SK-N-SH (cell line): ENCODE data around the gene TTYH3. TPM values are rescaled to one million over a fixed set of nuclear protein-coding genes. Genes with fewer than 3 reads are reported as not detected.
A peak's percentile ranks its signal among the peaks of the same experiment; 100 is the strongest.

Experiments
- CTCF ChIA-PET: fragments of 300-600, 350-600 bp; formaldehyde crosslinking; extraction: SDS; loops from one replicate; lab custom pipeline; 2021; lab: Yijun Ruan, JAX
- POLR2A ChIA-PET: fragments of 350-600 bp; sonication (Branson Sonifier 250); formaldehyde crosslinking; extraction: SDS; loops from one replicate; lab custom pipeline; 2020; ENCODE audit warnings: antibody characterized with exemption, inconsistent platforms; lab: Yijun Ruan, JAX
- DNase-seq: peaks from one replicate; pipeline ENCODE4 v3.0.0; 2012
- H2AFZ ChIP-seq: fragments of 200-600 bp; sonication (generic); 2 replicates; pipeline ENCODE4 v1.8.1; 2016; ENCODE audit warnings: antibody characterized with exemption, mild to moderate bottlenecking, low read depth
- H3F3A ChIP-seq: fragments of 200-600 bp; sonication (generic); replicated peaks from 2 replicates; pipeline ENCODE3; 2016; ENCODE audit warnings: antibody characterized with exemption, mild to moderate bottlenecking; ENCODE audit not compliant: insufficient read depth
- H3K27ac ChIP-seq, 2 experiments: fragments of 200-500 bp in 1 of 2; fragments of 200-600 bp in 1 of 2; sonication (Bioruptor generic) in 1 of 2; sonication (generic), shearing (Covaris generic) in 1 of 2; 2 replicates each; pipeline versions ENCODE4 v1.5.1 to v1.6.1; 2014 to 2016; ENCODE audit warnings: low read depth in 2 of 2, inconsistent platforms in 1 of 2, low read length in 1 of 2, mild to moderate bottlenecking in 1 of 2, mixed read lengths in 1 of 2
- H3K27me3 ChIP-seq: fragments of 200-600 bp; sonication (generic), shearing (Covaris generic); 2 replicates; pipeline ENCODE4 v1.6.1; 2016; ENCODE audit warnings: mixed run types; ENCODE audit not compliant: insufficient read depth
- H3K36me3 ChIP-seq, 2 experiments: fragments of 200-500 bp in 1 of 2; fragments of 200-600 bp in 1 of 2; sonication (Bioruptor generic) in 1 of 2; sonication (generic) in 1 of 2; replicated peaks in 1 of 2; 2 replicates each; pipeline versions ENCODE3 to v1.5.1; 2014 to 2016; ENCODE audit warnings: low read length in 1 of 2, mild to moderate bottlenecking in 1 of 2; ENCODE audit not compliant: insufficient read depth in 2 of 2, control insufficient read depth in 1 of 2
- H3K4me1 ChIP-seq, 2 experiments: fragments of 200-500 bp in 1 of 2; fragments of 200-600 bp in 1 of 2; sonication (Bioruptor generic) in 1 of 2; sonication (generic), shearing (Covaris generic) in 1 of 2; 2 replicates each; pipeline versions ENCODE4 v1.5.1 to v1.6.1; 2014 to 2016; ENCODE audit warnings: low read depth in 1 of 2, low read length in 1 of 2, mixed run types in 1 of 2; ENCODE audit not compliant: insufficient read depth in 2 of 2, control insufficient read depth in 1 of 2
- H3K4me2 ChIP-seq: fragments of 200-600 bp; sonication (generic), shearing (Covaris generic); 2 replicates; pipeline ENCODE4 v1.6.1; 2017; ENCODE audit warnings: mixed run types
- H3K4me3 ChIP-seq, 2 experiments: fragments of 200-500 bp in 1 of 2; fragments of 200-600 bp in 1 of 2; sonication (Bioruptor generic) in 1 of 2; sonication (generic), shearing (Covaris generic) in 1 of 2; 2 replicates each; pipeline versions ENCODE4 v1.5.1 to v1.8.1; 2014 to 2016; ENCODE audit warnings: low read depth in 2 of 2, inconsistent platforms in 1 of 2, low read length in 1 of 2, mild to moderate bottlenecking in 1 of 2, mixed read lengths in 1 of 2, moderate library complexity in 1 of 2
- H3K79me2 ChIP-seq: fragments of 200-600 bp; sonication (generic); 2 replicates; pipeline ENCODE4 v1.8.1; 2017; ENCODE audit warnings: mild to moderate bottlenecking; ENCODE audit not compliant: insufficient read depth
- H3K9ac ChIP-seq: fragments of 200-600 bp; sonication (generic); 2 replicates; pipeline ENCODE4 v1.6.1; 2017; ENCODE audit warnings: mixed run types
- H3K9me2 ChIP-seq: fragments of 200-600 bp; sonication (generic); 2 replicates; pipeline ENCODE4 v1.6.1; 2017; ENCODE audit warnings: mixed run types
- H3K9me3 ChIP-seq: fragments of 200-600 bp; sonication (generic); 2 replicates; pipeline ENCODE4 v1.6.1; 2017; ENCODE audit warnings: mixed run types, mild to moderate bottlenecking, moderate library complexity
- H4K20me1 ChIP-seq: fragments of 200-600 bp; sonication (generic); 2 replicates; pipeline ENCODE4 v1.6.1; 2017; ENCODE audit warnings: mild to moderate bottlenecking, mixed run types; ENCODE audit not compliant: insufficient read depth
- CHD2 ChIP-seq: fragments of 150-350 bp; IDR thresholded peaks from 2 replicates; pipeline ENCODE4 v1.6.1; 2018; ENCODE audit warnings: low read length; ENCODE audit not compliant: partially characterized antibody
- ELF1 ChIP-seq: IDR thresholded peaks from 2 replicates; pipeline ENCODE4 v1.4.0; 2012
- FOSL2 ChIP-seq: IDR thresholded peaks from 2 replicates; pipeline ENCODE4 v1.4.0; 2012; ENCODE audit warnings: low read depth, mild to moderate bottlenecking, moderate library complexity, borderline replicate concordance
- FOXM1 ChIP-seq: IDR thresholded peaks from 2 replicates; pipeline ENCODE4 v1.4.0; 2012; ENCODE audit warnings: low read depth, mild to moderate bottlenecking
- GATA2 ChIP-seq: sonication (generic); formaldehyde crosslinking; IDR thresholded peaks from 2 replicates; pipeline ENCODE4 v1.5.0; 2020; ENCODE audit warnings: mild to moderate bottlenecking, missing genetic modification reagents
- JUND ChIP-seq: IDR thresholded peaks from 2 replicates; pipeline ENCODE4 v1.4.0; 2012
- MEF2A ChIP-seq: IDR thresholded peaks from 2 replicates; pipeline ENCODE4 v1.4.0; 2012; ENCODE audit warnings: low read depth, borderline replicate concordance
- NFIC ChIP-seq: IDR thresholded peaks from 2 replicates; pipeline ENCODE4 v1.4.0; 2012; ENCODE audit warnings: borderline replicate concordance
- PBX3 ChIP-seq: IDR thresholded peaks from 2 replicates; pipeline ENCODE4; 2012
- POLR2AphosphoS5 ChIP-seq: IDR thresholded peaks from 2 replicates; pipeline ENCODE4 v1.6.1; 2012; ENCODE audit warnings: low read depth, low read length
- REST ChIP-seq: IDR thresholded peaks from 2 replicates; pipeline ENCODE4 v1.6.1; 2012; ENCODE audit warnings: mild to moderate bottlenecking, low read depth, low read length, moderate library complexity
- SMC3 ChIP-seq: IDR thresholded peaks from 2 replicates; pipeline ENCODE4 v1.6.1; 2012; ENCODE audit warnings: low read depth, low read length, improper control_type of control experiment
- TAF1 ChIP-seq: IDR thresholded peaks from 2 replicates; pipeline ENCODE4 v1.6.1; 2012; ENCODE audit warnings: low read depth, mild to moderate bottlenecking, low read length, moderate library complexity, borderline replicate concordance
- USF2 ChIP-seq: fragments of 150-350 bp; IDR thresholded peaks from 2 replicates; pipeline ENCODE4 v1.6.1; 2017; ENCODE audit warnings: antibody characterized with exemption, low read length, low read depth, borderline replicate concordance
- ZBTB33 ChIP-seq: IDR thresholded peaks from 2 replicates; pipeline ENCODE4 v1.4.0; 2012; ENCODE audit warnings: low read depth, borderline replicate concordance
- WGBS: methylation state at CpG from one replicate; pipeline ENCODE4 v1.1.6; 2017; ENCODE audit warnings: low lambda C conversion rate; 5-methylcytosine and 5-hydroxymethylcytosine counted together
- polyA plus RNA-seq, 3 experiments: library from polyadenylated mRNA; depleted of rRNA; stranded (reverse); fragments of >200 nt; gene quantifications; 2 replicates each; pipeline ENCODE4 v1.2.3, GENCODE V29; 2012

Gene TTYH3
- polyA plus RNA-seq, 1 of the 3 experiments (the other 2 are of a cell fraction), result 105 TPM

- H3F3A ChIP-seq, result no peaks in the 10 kb centered on the region
- H3K9me2 ChIP-seq, result no peaks in the 10 kb centered on the region
- H2AFZ ChIP-seq, result no peak overlapping the region
- peaks cover 100% of the 10 kb centered on the region for H3K79me2 ChIP-seq
- H3K9ac ChIP-seq, result peak overlapping the region; percentile 32; the same call in 1 of the 2 replicates
- H3K4me3 ChIP-seq, result no peak overlapping the region; a peak in 1 of 4 replicates
- DNase-seq, result no peak
- TF ChIP-seq TAF1 (no peak), ELF1 (no peak), JUND (no peak), PBX3 (no peak), MEF2A (no peak), FOSL2 (no peak)
- WGBS, result 39% methylated on average over 3 of the region's 9 CpGs
- no peaks in the 10 kb centered on the region for H3K9me3 ChIP-seq
- H4K20me1 ChIP-seq, result peaks cover 97% of the 10 kb centered on the region
- ChIA-PET CTCF (interaction anchor here (0.8 to 5.9 kb wide), 3 partner anchors 12 to 69 kb away, joined by 3 to 54 read pairs (median 3); partner anchors contain the start of gene TTYH3), POLR2A (interaction anchor here (1.0 kb wide), 1 partner anchor 9 kb away, joined by 4 read pairs; the partner anchor contains the start of gene TTYH3)
- H3K36me3 ChIP-seq, result peaks cover 0 to 12% of the 10 kb centered on the region in 2 experiments
- peak overlapping the region; percentile 71 to 95 for H3K27ac ChIP-seq
- H3K27me3 ChIP-seq, result no peaks in the 10 kb centered on the region
- peak overlapping the region; percentile 72 for H3K4me2 ChIP-seq
- peaks cover 61 to 91% of the 10 kb centered on the region in 2 experiments for H3K4me1 ChIP-seq
Observed at GRCh38 chr7:2640846-2641316, 9.1 kb downstream of the TTYH3 start.

- no peaks in the 10 kb centered on the region for H3K9me3 ChIP-seq
- POLR2A ChIA-PET, result no interaction called here
- peaks cover 97% of the 10 kb centered on the region for H4K20me1 ChIP-seq
- peak overlapping the region; percentile 32; the same call in 1 of the 2 replicates for H3K9ac ChIP-seq
- H3K27me3 ChIP-seq, result no peaks in the 10 kb centered on the region
- H3K36me3 ChIP-seq, result peaks cover 0 to 9% of the 10 kb centered on the region in 2 experiments
- H3K4me2 ChIP-seq, result peak overlapping the region; percentile 72
- H3K79me2 ChIP-seq, result peaks cover 100% of the 10 kb centered on the region
- H3F3A ChIP-seq, result no peaks in the 10 kb centered on the region
- H3K4me1 ChIP-seq, result peaks cover 61 to 91% of the 10 kb centered on the region in 2 experiments
- no peak overlapping the region for H3K4me3 ChIP-seq
- WGBS, result 32% methylated on average over 25 of the region's 39 CpGs
- H3K27ac ChIP-seq, result peak overlapping the region; percentile 71 to 95
- peak; percentile 75 for DNase-seq
- H3K9me2 ChIP-seq, result no peaks in the 10 kb centered on the region
- CTCF ChIA-PET, result interaction anchor here (0.7 to 5.9 kb wide), 4 partner anchors 13 to 69 kb away, joined by 3 to 54 read pairs (median 3); partner anchors contain the start of gene TTYH3
- no peak overlapping the region for H2AFZ ChIP-seq
- TF ChIP-seq NFIC (peak; percentile 98), USF2 (no peak), REST (peak; percentile 64; the same call in 1 of the 2 replicates), CHD2 (no peak), ELF1 (no peak; the same call in 1 of the 2 replicates), FOSL2 (no peak; the same call in 1 of the 2 replicates), JUND (no peak; the same call in 1 of the 2 replicates), POLR2AphosphoS5 (peak; percentile 56), ZBTB33 (peak; percentile 69; the same call in 1 of the 2 replicates), SMC3 (no peak), FOXM1 (peak; percentile 59; the same call in 1 of the 2 replicates), GATA2 (no peak)
Observed at GRCh38 chr7:2641406-2642393, 9.9 kb downstream of the TTYH3 start.
